GM18951 (cell line): ENCODE results near the gene CD200R1.

Experiments
- POLR2A ChIP-seq: IDR thresholded peaks from 4 replicates; pipeline ENCODE4 v1.6.1; 2011; ENCODE audit warnings: mild to moderate bottlenecking; ENCODE audit not compliant: insufficient read length, insufficient read depth; ENCODE audit errors: extremely low read depth
- in situ Hi-C: fragments of 300-500 bp; cut with MboI; formaldehyde crosslinking; loops from one replicate; pipeline ENCODE4 v1.12.0; 2022; ENCODE audit warnings: low sequenced_read_pairs, mixed read lengths, inconsistent platforms; ENCODE audit not compliant: unreplicated experiment

Gene CD200R1

DNA sequence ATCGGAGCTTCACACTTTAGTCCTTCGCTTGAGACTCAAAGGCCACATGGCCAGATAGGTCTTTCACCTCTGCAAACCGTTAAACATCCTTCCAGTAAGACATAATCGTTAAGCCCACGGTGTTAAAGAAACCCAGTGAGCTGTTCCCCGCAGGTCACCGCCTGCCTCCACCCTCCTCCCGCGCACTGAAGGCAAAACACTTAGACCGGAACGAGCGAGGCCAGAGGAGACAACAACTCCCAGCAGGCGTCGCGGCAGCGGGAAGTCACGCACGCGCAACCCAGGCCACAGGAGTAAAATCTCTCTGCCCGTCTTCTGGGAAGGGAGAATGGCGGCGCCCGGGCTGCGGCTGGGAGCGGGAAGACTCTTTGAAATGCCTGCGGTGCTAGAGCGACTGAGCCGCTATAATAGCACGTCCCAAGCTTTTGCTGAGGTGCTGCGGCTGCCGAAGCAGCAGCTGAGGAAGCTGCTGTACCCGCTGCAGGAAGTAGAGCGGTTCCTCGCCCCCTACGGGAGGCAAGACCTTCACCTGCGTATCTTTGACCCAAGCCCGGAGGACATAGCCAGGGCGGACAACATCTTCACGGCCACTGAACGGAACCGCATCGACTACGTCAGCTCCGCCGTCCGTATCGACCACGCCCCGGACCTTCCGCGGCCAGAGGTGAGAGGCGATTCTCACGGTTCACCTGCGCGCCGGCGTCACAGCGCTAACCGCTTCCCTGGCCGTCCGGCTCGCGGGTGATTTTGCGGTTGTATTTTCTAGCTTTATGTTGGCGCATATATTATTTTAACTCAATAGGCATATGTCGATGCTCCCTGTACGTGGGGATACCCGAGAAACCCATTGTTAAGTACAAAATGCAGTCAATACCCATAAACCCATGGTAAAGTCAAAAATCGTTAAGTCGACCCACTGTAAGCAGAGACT, 16.0 kb upstream of the CD200R1 start, which contains the start of gene GTPBP8:
Gene GTPBP8, plus strand, starts transcription at position 313 of the 931 bp plus-strand sequence. Its CDS starts 16 bp downstream, at position 329.
- TF ChIP-seq POLR2A = peak; percentile 88
- in situ Hi-C loops = loop anchor here (25.0 kb wide), 1 partner anchor 704 kb away; the partner anchor contains the start of gene SLC9C1

DNA sequence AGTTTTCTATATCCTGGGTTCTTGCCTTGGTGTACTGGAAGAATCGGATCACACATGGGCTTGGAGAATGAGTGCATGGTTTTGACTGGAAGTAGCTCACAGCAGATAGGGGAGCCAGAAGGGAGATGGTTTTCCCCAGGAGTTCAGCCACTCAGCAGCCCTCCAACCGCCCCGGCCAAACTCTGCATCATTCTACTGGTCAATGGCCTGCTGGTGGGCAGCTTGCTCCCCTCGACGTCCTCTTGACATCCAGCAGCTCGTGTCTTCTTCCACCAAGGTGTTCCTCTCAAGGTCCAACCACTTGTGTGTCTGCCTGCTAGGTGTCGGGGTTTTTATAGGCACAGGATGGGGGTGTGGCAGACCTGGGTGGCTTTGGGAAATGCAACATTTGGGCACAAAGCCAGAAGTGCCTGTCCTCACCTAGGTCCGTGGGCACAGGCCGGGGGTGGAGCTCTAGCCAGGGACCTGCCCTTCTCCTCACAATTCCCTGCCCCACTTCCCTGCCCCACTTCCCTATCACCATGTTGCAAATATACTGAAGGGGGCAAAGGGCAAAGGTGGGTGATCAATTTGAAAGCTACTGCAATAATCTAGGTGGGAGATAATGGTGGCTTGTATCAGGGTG, 12.9 kb upstream of the CD200R1 start:
- TF ChIP-seq POLR2A = no peak
- in situ Hi-C loops = loop anchor here (25.0 kb wide), 1 partner anchor 701 kb away; the partner anchor contains the start of gene SLC9C1

GRCh38 chr3:112984485-112984884, 9.6 kb upstream of the CD200R1 start:
- TF ChIP-seq POLR2A = no peak
- in situ Hi-C loops = loop anchor here (25.0 kb wide), 1 partner anchor 697 kb away; the partner anchor contains the start of gene SLC9C1

DNA sequence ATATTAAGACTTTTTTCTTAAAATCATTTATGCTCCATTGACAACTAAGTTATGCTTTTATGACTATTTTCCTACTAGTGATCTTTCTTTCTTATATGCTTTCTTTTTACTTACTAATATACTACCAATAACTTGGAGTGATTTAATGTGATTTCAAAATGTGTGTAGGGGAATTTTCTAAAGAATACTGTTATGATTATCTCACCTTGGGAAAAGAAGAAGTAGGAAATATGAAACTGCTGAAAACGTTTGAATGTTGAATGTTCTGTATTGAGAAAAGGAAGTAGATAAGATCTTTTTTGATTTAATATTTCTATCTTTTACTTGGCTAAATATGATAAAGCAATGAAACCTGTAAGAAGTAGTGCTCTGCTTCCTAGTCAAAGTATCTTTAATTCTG, 7.8 kb upstream of the CD200R1 start:
- in situ Hi-C loops = loop anchor here (25.0 kb wide), 1 partner anchor 695 kb away; the partner anchor contains the start of gene SLC9C1
- no peak for TF ChIP-seq POLR2A

DNA sequence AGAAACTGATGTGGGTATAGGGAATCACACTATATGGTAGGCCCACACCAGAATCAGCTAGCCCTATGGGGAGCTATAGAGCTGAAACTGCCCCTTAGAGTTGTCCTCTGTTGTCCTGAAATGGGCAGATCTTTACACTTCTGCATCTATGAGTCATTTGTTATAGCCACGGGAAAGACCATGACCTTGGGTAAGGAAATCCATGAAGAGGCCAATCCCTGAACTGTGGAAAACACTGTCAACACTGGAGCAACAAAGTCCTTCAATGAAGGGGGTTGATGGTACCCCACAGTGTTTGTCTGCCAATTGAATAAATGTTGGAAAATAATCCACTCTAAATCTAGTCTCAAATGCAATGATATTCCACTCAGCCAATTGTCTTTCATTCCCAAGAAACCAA, 5.2 kb upstream of the CD200R1 start:
- in situ Hi-C loops = loop anchor here (25.0 kb wide), 1 partner anchor 693 kb away; the partner anchor contains the start of gene SLC9C1
- no peak for TF ChIP-seq POLR2A

GRCh38 chr3:112979244-112979832, 4.4 kb upstream of the CD200R1 start:
- TF ChIP-seq POLR2A = no peak
- in situ Hi-C loops = loop anchor here (10.0 to 25.0 kb wide), 3 partner anchors 245 to 692 kb away; partner anchors contain the start of genes CCDC80 and SLC9C1

GRCh38 chr3:112976953-112977352, 2.0 kb upstream of the CD200R1 start:
- TF ChIP-seq POLR2A = no peak
- in situ Hi-C loops = loop anchor here (10.0 to 25.0 kb wide), 3 partner anchors 242 to 690 kb away; partner anchors contain the start of genes CCDC80 and SLC9C1

- in situ Hi-C loops = loop anchor here (10.0 to 25.0 kb wide), 3 partner anchors 241 to 689 kb away; partner anchors contain the start of genes CCDC80 and SLC9C1
- TF ChIP-seq POLR2A = no peak
Measured at GRCh38 chr3:112976001-112976400, 1.1 kb upstream of the CD200R1 start.

GRCh38 chr3:112974178-112974517, 755 bp downstream of the CD200R1 start:
- in situ Hi-C loops = loop anchor here (10.0 kb wide), 2 partner anchors 239 to 329 kb away; partner anchors contain the start of gene CCDC80

DNA sequence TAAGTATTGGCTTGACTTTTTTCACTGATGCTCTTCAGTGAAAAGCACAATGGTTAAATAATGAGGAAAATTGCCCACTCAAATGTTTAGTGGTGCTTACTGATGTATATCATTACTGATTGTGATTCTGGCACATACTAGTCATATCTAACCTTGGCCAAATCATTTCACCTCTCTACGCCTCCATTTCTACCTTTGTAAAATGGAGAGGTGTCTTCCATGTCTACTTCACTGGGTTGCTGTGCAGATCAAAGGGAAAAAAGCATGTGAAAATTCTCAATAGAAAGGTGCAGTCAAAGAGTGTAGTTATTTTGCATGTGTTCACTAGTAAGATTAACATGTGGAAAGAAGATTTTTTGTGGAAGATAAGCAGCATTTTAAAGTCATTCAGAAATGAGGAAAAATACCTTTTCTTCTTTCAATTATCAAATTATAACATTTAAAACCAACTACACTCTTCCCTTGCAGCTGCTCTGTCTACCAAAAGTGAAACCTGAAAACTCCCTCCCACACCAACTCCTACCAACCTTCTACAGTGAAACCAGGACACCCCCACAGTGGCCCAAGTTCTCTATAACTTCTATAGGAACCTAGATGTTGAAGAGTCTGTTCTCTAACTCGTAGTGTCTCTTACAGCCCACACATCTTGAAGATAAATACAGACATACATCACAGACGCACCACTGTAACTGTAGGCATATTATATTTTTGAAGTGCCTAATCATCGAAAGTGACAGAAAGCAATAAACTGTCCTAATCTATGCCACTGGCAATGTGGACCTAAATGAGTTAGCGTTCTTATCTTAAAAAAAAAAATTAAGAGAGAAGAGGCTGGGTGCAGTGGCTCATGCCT, 1.4 kb downstream of the CD200R1 start:
- no peak for TF ChIP-seq POLR2A
- in situ Hi-C loops = loop anchor here (10.0 kb wide), 2 partner anchors 239 to 329 kb away; partner anchors contain the start of gene CCDC80

More at GRCh38 chr3:112974178-112974517, 755 bp downstream of the CD200R1 start:
- no peak for TF ChIP-seq POLR2A

GRCh38 chr3:112972158-112972557, 2.7 kb downstream of the CD200R1 start:
- in situ Hi-C loops = loop anchor here (10.0 kb wide), 2 partner anchors 237 to 327 kb away; partner anchors contain the start of gene CCDC80

DNA sequence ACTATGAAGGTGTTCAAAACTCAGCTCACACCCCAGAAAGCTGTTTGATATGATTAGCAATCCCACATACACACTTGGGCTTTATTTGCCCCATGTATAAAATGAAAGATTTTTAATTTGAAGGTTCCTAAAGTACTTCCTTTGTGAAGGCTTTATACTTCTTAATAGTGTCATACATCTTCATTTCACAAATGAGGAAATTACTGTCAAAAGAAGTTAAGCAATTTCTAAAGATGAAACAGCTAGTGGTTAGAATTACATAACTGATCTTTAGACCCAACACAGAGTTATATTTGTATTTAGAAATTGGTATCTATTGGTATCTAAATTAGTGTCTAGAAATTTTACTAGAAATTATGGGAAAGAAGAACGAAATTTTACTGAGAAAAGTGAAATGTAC, 7.1 kb downstream of the CD200R1 start:
- TF ChIP-seq POLR2A = no peak
- in situ Hi-C loops = no loop called here

More at GRCh38 chr3:112972158-112972557, 2.7 kb downstream of the CD200R1 start:
- TF ChIP-seq POLR2A = no peak
